ENCODE data around the gene PLCB2.
A peak's percentile ranks its signal among the peaks of the same experiment; 100 is the strongest.

DNA sequence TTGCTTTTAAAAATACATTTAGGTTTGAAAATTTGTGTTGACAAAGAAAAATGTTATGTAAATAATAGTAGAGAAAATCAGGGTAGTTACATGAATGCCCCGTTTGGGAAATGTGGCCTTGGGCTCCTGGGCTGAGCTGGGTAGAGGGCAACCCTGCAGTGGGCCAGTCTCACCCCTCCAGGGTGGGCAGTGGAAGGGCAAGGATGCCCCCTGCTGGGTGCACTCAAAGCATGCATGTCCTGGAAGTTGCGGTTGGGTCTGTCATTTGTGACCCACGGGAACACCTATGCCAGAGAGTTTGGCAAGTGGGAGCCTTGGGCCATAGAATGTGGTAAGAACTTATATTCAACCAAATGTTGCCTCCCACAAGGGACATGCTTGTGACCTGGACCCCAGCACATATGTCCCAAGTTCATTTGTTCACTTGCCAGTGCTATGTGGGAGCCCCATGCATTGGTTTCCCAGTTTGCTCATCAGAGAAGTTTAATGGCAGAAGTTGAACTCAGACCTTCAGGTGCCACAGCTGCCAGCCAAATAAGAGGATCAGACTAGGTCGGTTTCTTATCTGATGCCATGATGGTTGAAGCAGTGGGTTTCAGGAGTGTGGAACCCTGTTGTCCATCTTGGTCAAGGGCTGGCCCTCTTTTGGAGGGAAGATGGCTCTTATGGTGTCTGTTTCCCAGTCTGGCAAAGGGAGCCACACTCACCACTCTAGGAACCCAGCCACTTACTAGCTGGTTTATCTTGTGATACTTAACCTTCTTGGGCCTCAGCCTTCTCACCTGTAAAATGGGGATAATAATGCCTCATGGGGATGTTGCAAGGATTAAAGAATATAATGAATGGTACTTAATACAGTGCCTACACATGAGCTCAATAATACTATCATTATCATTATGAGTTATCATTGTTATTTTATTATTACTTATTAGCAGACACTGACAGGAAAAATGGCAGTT, 2.5 kb upstream of the PLCB2 start:
- TF ChIP-seq, protein P1, sequence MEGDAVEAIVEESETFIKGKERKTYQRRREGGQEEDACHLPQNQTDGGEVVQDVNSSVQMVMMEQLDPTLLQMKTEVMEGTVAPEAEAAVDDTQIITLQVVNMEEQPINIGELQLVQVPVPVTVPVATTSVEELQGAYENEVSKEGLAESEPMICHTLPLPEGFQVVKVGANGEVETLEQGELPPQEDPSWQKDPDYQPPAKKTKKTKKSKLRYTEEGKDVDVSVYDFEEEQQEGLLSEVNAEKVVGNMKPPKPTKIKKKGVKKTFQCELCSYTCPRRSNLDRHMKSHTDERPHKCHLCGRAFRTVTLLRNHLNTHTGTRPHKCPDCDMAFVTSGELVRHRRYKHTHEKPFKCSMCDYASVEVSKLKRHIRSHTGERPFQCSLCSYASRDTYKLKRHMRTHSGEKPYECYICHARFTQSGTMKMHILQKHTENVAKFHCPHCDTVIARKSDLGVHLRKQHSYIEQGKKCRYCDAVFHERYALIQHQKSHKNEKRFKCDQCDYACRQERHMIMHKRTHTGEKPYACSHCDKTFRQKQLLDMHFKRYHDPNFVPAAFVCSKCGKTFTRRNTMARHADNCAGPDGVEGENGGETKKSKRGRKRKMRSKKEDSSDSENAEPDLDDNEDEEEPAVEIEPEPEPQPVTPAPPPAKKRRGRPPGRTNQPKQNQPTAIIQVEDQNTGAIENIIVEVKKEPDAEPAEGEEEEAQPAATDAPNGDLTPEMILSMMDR (IDR thresholded peaks at IDR 0.05) = peak; percentile 67
- TF ChIP-seq EZH2 (IDR thresholded peaks at IDR 0.05; ENCODE audit: borderline replicate concordance, insufficient read depth, low read depth, low read length, poor library complexity, severe bottlenecking) = no peak
